ENCODE data around the gene ZNF81.

DNA sequence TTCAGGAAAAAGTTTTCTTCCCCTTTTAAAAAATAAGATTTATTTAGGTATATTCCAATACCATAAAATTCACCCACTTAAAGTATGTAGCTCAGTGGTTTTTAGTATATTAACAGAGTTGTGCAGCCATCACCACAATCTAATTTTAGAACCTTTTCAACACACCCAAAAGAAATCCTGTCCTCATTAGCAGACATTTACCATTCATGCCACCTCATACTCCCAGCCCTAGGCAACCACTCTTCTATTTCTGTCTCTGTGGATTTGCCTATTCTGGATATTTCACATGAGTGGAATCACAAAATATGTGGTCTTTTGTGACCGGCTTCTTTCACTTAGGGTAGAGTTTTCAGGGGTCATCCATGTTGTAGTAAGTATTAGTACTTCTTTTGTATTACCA is 7.4 kb downstream of the ZNF81 start:
- TF ChIP-seq EZH2 (IDR thresholded peaks at IDR 0.05; ENCODE audit: borderline replicate concordance, low read length) = no peak
- TF ChIP-seq, protein P1, sequence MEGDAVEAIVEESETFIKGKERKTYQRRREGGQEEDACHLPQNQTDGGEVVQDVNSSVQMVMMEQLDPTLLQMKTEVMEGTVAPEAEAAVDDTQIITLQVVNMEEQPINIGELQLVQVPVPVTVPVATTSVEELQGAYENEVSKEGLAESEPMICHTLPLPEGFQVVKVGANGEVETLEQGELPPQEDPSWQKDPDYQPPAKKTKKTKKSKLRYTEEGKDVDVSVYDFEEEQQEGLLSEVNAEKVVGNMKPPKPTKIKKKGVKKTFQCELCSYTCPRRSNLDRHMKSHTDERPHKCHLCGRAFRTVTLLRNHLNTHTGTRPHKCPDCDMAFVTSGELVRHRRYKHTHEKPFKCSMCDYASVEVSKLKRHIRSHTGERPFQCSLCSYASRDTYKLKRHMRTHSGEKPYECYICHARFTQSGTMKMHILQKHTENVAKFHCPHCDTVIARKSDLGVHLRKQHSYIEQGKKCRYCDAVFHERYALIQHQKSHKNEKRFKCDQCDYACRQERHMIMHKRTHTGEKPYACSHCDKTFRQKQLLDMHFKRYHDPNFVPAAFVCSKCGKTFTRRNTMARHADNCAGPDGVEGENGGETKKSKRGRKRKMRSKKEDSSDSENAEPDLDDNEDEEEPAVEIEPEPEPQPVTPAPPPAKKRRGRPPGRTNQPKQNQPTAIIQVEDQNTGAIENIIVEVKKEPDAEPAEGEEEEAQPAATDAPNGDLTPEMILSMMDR (IDR thresholded peaks at IDR 0.05; ENCODE audit: low read length) = no peak
